Calu3 (cell line): ENCODE data around the gene ARMC9. TPM values are rescaled to one million over a fixed set of nuclear protein-coding genes. Genes with fewer than 3 reads are reported as not detected.

ENCODE experiments used
- BruUV-seq: library from RNA; stranded (reverse); fragments of 400-500 nt; replicated peaks from 2 replicates; lab custom pipeline; 2021; lab: Mats Ljungman, UMichigan
- CTCF ChIA-PET: fragments of 300-600 bp; sonication (Branson Sonifier 250); formaldehyde crosslinking; loops from one replicate; lab custom pipeline; 2022; ENCODE audit warnings: antibody characterized with exemption; lab: Charles Lee
- DNase-seq: peaks from one replicate; pipeline ENCODE4 v3.0.0; 2022
- H3K27ac Mint-ChIP-seq: one replicate; pipeline ENCODE4 v1.8.0; 2022; ENCODE audit warnings: mixed read lengths; ENCODE audit not compliant: unreplicated experiment
- H3K27me3 Mint-ChIP-seq: one replicate; pipeline ENCODE4 v1.8.0; 2022; ENCODE audit warnings: mixed read lengths; ENCODE audit not compliant: unreplicated experiment
- H3K36me3 Mint-ChIP-seq: one replicate; pipeline ENCODE4 v1.8.0; 2022; ENCODE audit warnings: mild to moderate bottlenecking, moderate library complexity, mixed read lengths; ENCODE audit not compliant: insufficient read depth, unreplicated experiment
- H3K4me1 Mint-ChIP-seq: one replicate; pipeline ENCODE4 v1.8.0; 2022; ENCODE audit warnings: mild to moderate bottlenecking, low read depth, mixed read lengths; ENCODE audit not compliant: unreplicated experiment
- H3K4me3 Mint-ChIP-seq: one replicate; pipeline ENCODE4 v1.8.0; 2022; ENCODE audit warnings: mild to moderate bottlenecking, low read depth, moderate library complexity, mixed read lengths; ENCODE audit not compliant: unreplicated experiment
- H3K9me3 Mint-ChIP-seq: one replicate; pipeline ENCODE4 v1.8.0; 2022; ENCODE audit warnings: low read depth, mixed read lengths; ENCODE audit not compliant: unreplicated experiment
- intact Hi-C: fragments of 100-400 bp; cut with micrococcal nuclease; formaldehyde crosslinking; loops from one replicate; pipeline ENCODE4 v1.10.0; 2022; ENCODE audit not compliant: unreplicated experiment
- total RNA-seq: library from RNA; stranded (reverse); gene quantifications from 2 replicates; pipeline ENCODE4 v1.2.3, GENCODE V29; 2022
- TF ChIP-seq, protein P1 (sequence below): fragments of 200-600 bp; IDR thresholded peaks from one replicate; pipeline ENCODE4 v1.8.0; 2022; ENCODE audit warnings: antibody characterized with exemption; ENCODE audit not compliant: unreplicated experiment

The ARMC9 gene
- total RNA-seq, 1 experiment from 2014 or later: 13.6 TPM

DNA sequence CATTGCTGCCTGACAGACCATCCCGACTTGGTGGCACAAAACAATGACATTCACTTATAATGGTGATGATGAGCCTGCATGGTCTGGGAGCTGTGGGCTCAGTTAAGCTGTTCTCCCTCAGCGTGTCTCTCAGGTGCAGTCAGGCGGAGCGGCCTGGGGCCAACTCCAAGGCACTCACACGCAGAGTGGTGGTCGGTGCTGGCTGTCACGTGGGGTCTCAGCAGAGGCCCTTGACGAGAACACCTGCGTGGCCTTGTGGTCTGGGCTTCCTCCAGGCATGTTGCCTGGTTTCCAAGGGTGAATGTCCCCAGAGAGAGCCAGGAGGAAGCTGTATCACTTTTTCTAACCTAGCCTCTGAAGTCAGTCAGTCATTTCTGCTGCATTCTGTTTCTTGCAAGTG is 29.8 kb downstream of the ARMC9 start:
- H3K4me1 Mint-ChIP-seq: peaks cover 23% of the 10 kb centered on the region
- no peaks in the 10 kb centered on the region for H3K27me3 Mint-ChIP-seq
- H3K27ac Mint-ChIP-seq: no peak overlapping the region
- TF ChIP-seq, protein P1, sequence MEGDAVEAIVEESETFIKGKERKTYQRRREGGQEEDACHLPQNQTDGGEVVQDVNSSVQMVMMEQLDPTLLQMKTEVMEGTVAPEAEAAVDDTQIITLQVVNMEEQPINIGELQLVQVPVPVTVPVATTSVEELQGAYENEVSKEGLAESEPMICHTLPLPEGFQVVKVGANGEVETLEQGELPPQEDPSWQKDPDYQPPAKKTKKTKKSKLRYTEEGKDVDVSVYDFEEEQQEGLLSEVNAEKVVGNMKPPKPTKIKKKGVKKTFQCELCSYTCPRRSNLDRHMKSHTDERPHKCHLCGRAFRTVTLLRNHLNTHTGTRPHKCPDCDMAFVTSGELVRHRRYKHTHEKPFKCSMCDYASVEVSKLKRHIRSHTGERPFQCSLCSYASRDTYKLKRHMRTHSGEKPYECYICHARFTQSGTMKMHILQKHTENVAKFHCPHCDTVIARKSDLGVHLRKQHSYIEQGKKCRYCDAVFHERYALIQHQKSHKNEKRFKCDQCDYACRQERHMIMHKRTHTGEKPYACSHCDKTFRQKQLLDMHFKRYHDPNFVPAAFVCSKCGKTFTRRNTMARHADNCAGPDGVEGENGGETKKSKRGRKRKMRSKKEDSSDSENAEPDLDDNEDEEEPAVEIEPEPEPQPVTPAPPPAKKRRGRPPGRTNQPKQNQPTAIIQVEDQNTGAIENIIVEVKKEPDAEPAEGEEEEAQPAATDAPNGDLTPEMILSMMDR: no peak
- no peak for DNase-seq
- intact Hi-C loops: loop anchor here (5.0 kb wide), 1 partner anchor 69 kb away; no protein-coding TSS in a partner anchor
- no peak overlapping the region for H3K4me3 Mint-ChIP-seq
- H3K36me3 Mint-ChIP-seq: no peaks in the 10 kb centered on the region
- no peaks in the 10 kb centered on the region for H3K9me3 Mint-ChIP-seq
- no TSS peak for BruUV-seq
- CTCF ChIA-PET: interaction anchor here (0.7 to 2.9 kb wide), 5 partner anchors 10 to 224 kb away, joined by 3 to 22 read pairs (median 3); no protein-coding TSS in a partner anchor

DNA sequence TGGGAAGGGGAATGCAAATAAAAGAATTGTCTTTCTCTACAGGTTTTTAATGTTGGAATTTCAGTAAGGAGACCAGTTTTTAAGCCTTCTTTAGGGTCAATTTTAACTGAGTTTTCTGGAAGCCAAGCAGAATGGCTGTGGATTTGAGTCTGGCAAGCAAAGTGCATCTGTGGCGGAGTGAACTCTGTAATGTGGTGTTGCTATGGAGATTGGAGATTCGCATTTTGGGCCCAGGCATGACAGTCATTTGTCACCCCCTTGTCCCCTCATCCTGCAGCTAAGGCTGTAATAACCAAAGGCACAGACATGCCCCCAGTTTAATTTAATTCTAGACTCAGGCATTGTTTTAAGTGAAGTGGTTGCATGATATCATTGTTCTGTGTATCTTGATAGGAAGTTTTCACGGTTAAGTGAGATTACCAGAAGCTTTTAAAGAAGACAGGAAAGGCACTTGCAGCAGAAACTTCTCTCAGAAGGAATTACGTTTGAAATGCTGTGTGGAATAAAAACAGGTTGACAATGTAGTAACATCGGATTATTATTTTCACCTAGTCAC is 30.6 kb downstream of the ARMC9 start:
- H3K4me1 Mint-ChIP-seq: peaks cover 23% of the 10 kb centered on the region
- TF ChIP-seq, protein P1: no peak
- H3K4me3 Mint-ChIP-seq: no peak overlapping the region
- CTCF ChIA-PET: interaction anchor here (0.7 to 2.9 kb wide), 5 partner anchors 10 to 223 kb away, joined by 3 to 22 read pairs (median 3); no protein-coding TSS in a partner anchor
- no TSS peak for BruUV-seq
- no peak for DNase-seq
- H3K27ac Mint-ChIP-seq: no peak overlapping the region
- no peaks in the 10 kb centered on the region for H3K9me3 Mint-ChIP-seq
- intact Hi-C loops: loop anchor here (5.0 kb wide), 1 partner anchor 68 kb away; no protein-coding TSS in a partner anchor
- H3K36me3 Mint-ChIP-seq: no peaks in the 10 kb centered on the region
- no peaks in the 10 kb centered on the region for H3K27me3 Mint-ChIP-seq

DNA sequence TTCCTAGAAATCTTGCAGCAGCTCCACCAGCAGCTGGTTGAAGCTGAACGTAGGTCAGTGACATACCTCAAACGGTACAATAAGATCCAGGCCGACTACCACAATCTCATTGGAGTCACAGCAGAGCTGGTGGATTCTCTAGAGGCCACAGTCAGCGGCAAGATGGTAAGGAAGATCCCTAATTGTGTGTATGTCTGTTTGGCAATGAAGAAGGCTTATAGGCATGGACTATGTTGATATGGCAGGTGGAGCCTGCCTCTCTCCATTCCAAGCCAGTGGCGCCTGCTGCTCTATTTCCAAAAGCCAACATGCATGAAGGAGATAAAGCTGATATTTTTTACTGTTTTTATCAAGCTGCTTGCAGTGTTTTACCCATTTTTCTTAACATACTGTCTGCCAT is 36.8 kb downstream of the ARMC9 start:
- Mint-ChIP-seq H3K4me3 (no peak overlapping the region), H3K27ac (no peak overlapping the region), H3K27me3 (no peaks in the 10 kb centered on the region), H3K36me3 (no peaks in the 10 kb centered on the region), H3K9me3 (no peaks in the 10 kb centered on the region), H3K4me1 (no peaks in the 10 kb centered on the region)
- BruUV-seq: no TSS peak
- intact Hi-C loops: no loop called here
- TF ChIP-seq, protein P1: no peak
- no peak for DNase-seq
- CTCF ChIA-PET: no interaction called here

DNA sequence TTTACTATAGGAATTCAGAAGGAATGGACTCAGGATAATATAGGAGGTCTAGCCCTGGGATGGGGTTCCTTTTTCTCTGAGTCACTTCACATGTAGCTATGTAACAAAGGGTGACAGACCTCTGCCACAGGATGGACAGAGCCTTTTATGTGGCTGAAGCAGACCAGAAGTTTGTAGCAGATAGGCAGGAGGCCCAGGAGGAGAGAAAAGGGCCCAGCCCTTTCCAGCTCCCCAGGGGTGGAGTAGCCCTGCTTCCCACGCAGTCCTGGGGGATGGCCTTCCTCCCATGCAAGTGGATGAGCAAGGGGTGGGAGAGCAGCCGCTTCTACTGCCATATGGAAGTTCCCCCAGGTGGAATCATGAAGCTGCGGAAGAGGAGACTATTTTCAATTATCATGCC is 40.3 kb downstream of the ARMC9 start:
- no peaks in the 10 kb centered on the region for H3K4me1 Mint-ChIP-seq
- no peaks in the 10 kb centered on the region for H3K27me3 Mint-ChIP-seq
- intact Hi-C loops: no loop called here
- H3K9me3 Mint-ChIP-seq: no peaks in the 10 kb centered on the region
- H3K36me3 Mint-ChIP-seq: no peaks in the 10 kb centered on the region
- no peak overlapping the region for H3K4me3 Mint-ChIP-seq
- DNase-seq: no peak
- BruUV-seq: no TSS peak
- CTCF ChIA-PET: interaction anchor here (1.7 kb wide), 1 partner anchor 10 kb away, joined by 4 read pairs; no protein-coding TSS in a partner anchor
- TF ChIP-seq, protein P1: no peak
- H3K27ac Mint-ChIP-seq: no peak overlapping the region
